ENCODE results near the gene EFHD2.

Gene EFHD2

GRCh38 chr1:15409388-15410222 lies at the start of gene EFHD2:
TSS of gene EFHD2 (plus strand) at chr1:15409888. CDS start at chr1:15409972, 84 bp downstream.
- peak within 1 kb of the TSS in 2 of 3 experiments; percentile 59 to 80 for H3K27ac Mint-ChIP-seq
- peak within 1 kb of the TSS; percentile 92 to 94 (median 92) for H3K4me3 Mint-ChIP-seq
- H3K27me3 Mint-ChIP-seq (ENCODE audit: low read depth) = peaks cover 36% of the 10 kb centered on the region
- H3K36me3 Mint-ChIP-seq (ENCODE audit: low read depth) = no peaks in the 10 kb centered on the region
- H3K4me1 Mint-ChIP-seq = peaks cover 33% of the 10 kb centered on the region
- no peaks in the 10 kb centered on the region for H3K9me3 Mint-ChIP-seq
- TF ChIP-seq CTCF (IDR thresholded peaks at IDR 0.05; ENCODE audit: unreplicated experiment in 3 of 3) = no peak

GRCh38 chr1:15360700-15361099 lies 49.0 kb upstream of the EFHD2 start:
- TF ChIP-seq CTCF (IDR thresholded peaks at IDR 0.05; ENCODE audit: unreplicated experiment in 3 of 3) = no peak
- Mint-ChIP-seq H3K9me3 (no peaks in the 10 kb centered on the region), H3K36me3 (ENCODE audit: low read depth) (no peaks in the 10 kb centered on the region), H3K27ac (no peak overlapping the region), H3K4me1 (no peaks in the 10 kb centered on the region), H3K4me3 (no peak overlapping the region), H3K27me3 (ENCODE audit: low read depth) (peaks cover 25% of the 10 kb centered on the region)

GRCh38 chr1:15362096-15362736 lies 47.5 kb upstream of the EFHD2 start:
- no peak overlapping the region for H3K4me3 Mint-ChIP-seq
- no peaks in the 10 kb centered on the region for H3K36me3 Mint-ChIP-seq (ENCODE audit: low read depth)
- peaks cover 5% of the 10 kb centered on the region for H3K4me1 Mint-ChIP-seq
- no peaks in the 10 kb centered on the region for H3K9me3 Mint-ChIP-seq
- H3K27ac Mint-ChIP-seq = no peak overlapping the region
- peaks cover 29% of the 10 kb centered on the region for H3K27me3 Mint-ChIP-seq (ENCODE audit: low read depth)
- no peak for TF ChIP-seq CTCF (IDR thresholded peaks at IDR 0.05; ENCODE audit: unreplicated experiment in 3 of 3)

GRCh38 chr1:15362737-15363128 lies 47.0 kb upstream of the EFHD2 start:
- TF ChIP-seq CTCF (IDR thresholded peaks at IDR 0.05; ENCODE audit: unreplicated experiment in 3 of 3) = no peak
- H3K4me3 Mint-ChIP-seq = no peak overlapping the region
- H3K4me1 Mint-ChIP-seq = peaks cover 5% of the 10 kb centered on the region

GRCh38 chr1:15364740-15365139 lies 44.9 kb upstream of the EFHD2 start:
- no peak for TF ChIP-seq CTCF (IDR thresholded peaks at IDR 0.05; ENCODE audit: unreplicated experiment in 3 of 3)
- no peaks in the 10 kb centered on the region for H3K9me3 Mint-ChIP-seq
- H3K27ac Mint-ChIP-seq = no peak overlapping the region
- H3K36me3 Mint-ChIP-seq (ENCODE audit: low read depth) = no peaks in the 10 kb centered on the region
- H3K4me1 Mint-ChIP-seq = peaks cover 5% of the 10 kb centered on the region
- H3K27me3 Mint-ChIP-seq (ENCODE audit: low read depth) = peaks cover 22% of the 10 kb centered on the region
- H3K4me3 Mint-ChIP-seq = no peak overlapping the region

More at GRCh38 chr1:15362737-15363128, 47.0 kb upstream of the EFHD2 start:
- Mint-ChIP-seq H3K9me3 (no peaks in the 10 kb centered on the region), H3K36me3 (ENCODE audit: low read depth) (no peaks in the 10 kb centered on the region), H3K27me3 (ENCODE audit: low read depth) (peaks cover 26% of the 10 kb centered on the region), H3K27ac (no peak overlapping the region)

All from nephron (organoid).